ENCODE results near the gene MSH4.
"Not testable (repeated sequence)": the region's sequence is repeated elsewhere in the genome, so short reads cannot be mapped to it uniquely, and the experiment has no call there.

The MSH4 gene

GRCh38 chr1:75768016-75768415 is 28.7 kb upstream of the MSH4 start:
- H3K4me1 ChIP-seq (ENCODE audit: low read depth, poor library complexity, severe bottlenecking) = no peaks in the 10 kb centered on the region
- no peaks in the 10 kb centered on the region for H3K36me3 ChIP-seq (ENCODE audit: insufficient read depth)
- no peak overlapping the region for H3K4me2 ChIP-seq
- TF ChIP-seq CTCF (conservative IDR thresholded peaks at IDR 0.05; ENCODE audit: low read depth, low read length) = no peak
- H3K79me2 ChIP-seq (ENCODE audit: insufficient read depth, low read depth) = no peaks in the 10 kb centered on the region
- H3K4me3 ChIP-seq (IDR thresholded peaks at IDR 0.05; ENCODE audit: insufficient read depth, low read depth, low read length) = no peak overlapping the region
- no peak overlapping the region for H3K27ac ChIP-seq
- H3K27me3 ChIP-seq (ENCODE audit: insufficient read depth, low read depth) = no peaks in the 10 kb centered on the region
- H2AFZ ChIP-seq (ENCODE audit: low read depth) = no peak overlapping the region
- H4K20me1 ChIP-seq (ENCODE audit: insufficient read depth) = no peaks in the 10 kb centered on the region
- no peak overlapping the region for H3K9ac ChIP-seq

- Histone ChIP-seq H3K27me3 (ENCODE audit: insufficient read depth, low read depth) (no peaks in the 10 kb centered on the region), H3K9ac (no peak overlapping the region), H4K20me1 (ENCODE audit: insufficient read depth) (no peaks in the 10 kb centered on the region), H3K36me3 (ENCODE audit: insufficient read depth) (no peaks in the 10 kb centered on the region), H3K27ac (no peak overlapping the region), H3K4me2 (no peak overlapping the region), H3K4me1 (ENCODE audit: low read depth, poor library complexity, severe bottlenecking) (no peaks in the 10 kb centered on the region), H3K79me2 (ENCODE audit: insufficient read depth, low read depth) (no peaks in the 10 kb centered on the region), H3K4me3 (IDR thresholded peaks at IDR 0.05; ENCODE audit: insufficient read depth, low read depth, low read length) (no peak overlapping the region), H2AFZ (ENCODE audit: low read depth) (no peak overlapping the region)
- TF ChIP-seq CTCF (conservative IDR thresholded peaks at IDR 0.05; ENCODE audit: low read depth, low read length) = no peak
Observed at GRCh38 chr1:75770761-75771160, 25.9 kb upstream of the MSH4 start.

GRCh38 chr1:75771978-75772377 is 24.7 kb upstream of the MSH4 start:
- no peak for TF ChIP-seq CTCF (conservative IDR thresholded peaks at IDR 0.05; ENCODE audit: low read depth, low read length)
- no peaks in the 10 kb centered on the region for H3K4me1 ChIP-seq (ENCODE audit: low read depth, poor library complexity, severe bottlenecking)
- no peak overlapping the region for H3K9ac ChIP-seq
- no peaks in the 10 kb centered on the region for H3K27me3 ChIP-seq (ENCODE audit: insufficient read depth, low read depth)
- no peaks in the 10 kb centered on the region for H4K20me1 ChIP-seq (ENCODE audit: insufficient read depth)
- H3K36me3 ChIP-seq (ENCODE audit: insufficient read depth) = no peaks in the 10 kb centered on the region
- H3K4me2 ChIP-seq = no peak overlapping the region
- no peak overlapping the region for H3K27ac ChIP-seq
- H3K79me2 ChIP-seq (ENCODE audit: insufficient read depth, low read depth) = no peaks in the 10 kb centered on the region
- H3K4me3 ChIP-seq (IDR thresholded peaks at IDR 0.05; ENCODE audit: insufficient read depth, low read depth, low read length) = no peak overlapping the region
- no peak overlapping the region for H2AFZ ChIP-seq (ENCODE audit: low read depth)

GRCh38 chr1:75777812-75778211 is 18.9 kb upstream of the MSH4 start:
- not testable (repeated sequence) for H3K4me2 ChIP-seq; H2AFZ ChIP-seq (ENCODE audit: low read depth); H3K4me1 ChIP-seq (ENCODE audit: low read depth, poor library complexity, severe bottlenecking); H4K20me1 ChIP-seq (ENCODE audit: insufficient read depth); H3K79me2 ChIP-seq (ENCODE audit: insufficient read depth, low read depth); H3K4me3 ChIP-seq (IDR thresholded peaks at IDR 0.05; ENCODE audit: insufficient read depth, low read depth, low read length); H3K9ac ChIP-seq; H3K27me3 ChIP-seq (ENCODE audit: insufficient read depth, low read depth); H3K36me3 ChIP-seq (ENCODE audit: insufficient read depth); H3K27ac ChIP-seq

- H4K20me1 ChIP-seq (ENCODE audit: insufficient read depth); H3K4me2 ChIP-seq; H3K4me3 ChIP-seq (IDR thresholded peaks at IDR 0.05; ENCODE audit: insufficient read depth, low read depth, low read length); H3K79me2 ChIP-seq (ENCODE audit: insufficient read depth, low read depth); H3K27me3 ChIP-seq (ENCODE audit: insufficient read depth, low read depth); H3K9ac ChIP-seq; H2AFZ ChIP-seq (ENCODE audit: low read depth); H3K4me1 ChIP-seq (ENCODE audit: low read depth, poor library complexity, severe bottlenecking); H3K36me3 ChIP-seq (ENCODE audit: insufficient read depth); H3K27ac ChIP-seq: not testable (repeated sequence)
Observed at GRCh38 chr1:75778694-75779093, 18.0 kb upstream of the MSH4 start.

- not testable (repeated sequence) for H3K4me2 ChIP-seq
Observed at GRCh38 chr1:75780183-75780582, 16.5 kb upstream of the MSH4 start.

GRCh38 chr1:75783920-75784319 is 12.8 kb upstream of the MSH4 start:
- not testable (repeated sequence) for H3K4me1 ChIP-seq (ENCODE audit: low read depth, poor library complexity, severe bottlenecking); H3K36me3 ChIP-seq (ENCODE audit: insufficient read depth); H3K4me3 ChIP-seq (IDR thresholded peaks at IDR 0.05; ENCODE audit: insufficient read depth, low read depth, low read length); H3K4me2 ChIP-seq; H3K27ac ChIP-seq; H2AFZ ChIP-seq (ENCODE audit: low read depth); H3K27me3 ChIP-seq (ENCODE audit: insufficient read depth, low read depth); H4K20me1 ChIP-seq (ENCODE audit: insufficient read depth); H3K9ac ChIP-seq
- peaks cover 28% of the 10 kb centered on the region for H3K79me2 ChIP-seq (ENCODE audit: insufficient read depth, low read depth)

More at GRCh38 chr1:75780183-75780582, 16.5 kb upstream of the MSH4 start:
- H4K20me1 ChIP-seq (ENCODE audit: insufficient read depth); H3K4me1 ChIP-seq (ENCODE audit: low read depth, poor library complexity, severe bottlenecking); H2AFZ ChIP-seq (ENCODE audit: low read depth); H3K36me3 ChIP-seq (ENCODE audit: insufficient read depth); H3K4me3 ChIP-seq (IDR thresholded peaks at IDR 0.05; ENCODE audit: insufficient read depth, low read depth, low read length); H3K27ac ChIP-seq; H3K9ac ChIP-seq; H3K27me3 ChIP-seq (ENCODE audit: insufficient read depth, low read depth); H3K79me2 ChIP-seq (ENCODE audit: insufficient read depth, low read depth): not testable (repeated sequence)
